GM21390 (cell line): Measurements from ENCODE around the gene GPATCH2.
"Not testable (repeated sequence)": the region's sequence is repeated elsewhere in the genome, so short reads cannot be mapped to it uniquely, and the experiment has no call there.

Experiments
- ATAC-seq: cut with Tn5 transposase; IDR thresholded peaks from one replicate; pipeline ENCODE4 v1.9.1; 2021; ENCODE audit not compliant: unreplicated experiment

The GPATCH2 gene

DNA sequence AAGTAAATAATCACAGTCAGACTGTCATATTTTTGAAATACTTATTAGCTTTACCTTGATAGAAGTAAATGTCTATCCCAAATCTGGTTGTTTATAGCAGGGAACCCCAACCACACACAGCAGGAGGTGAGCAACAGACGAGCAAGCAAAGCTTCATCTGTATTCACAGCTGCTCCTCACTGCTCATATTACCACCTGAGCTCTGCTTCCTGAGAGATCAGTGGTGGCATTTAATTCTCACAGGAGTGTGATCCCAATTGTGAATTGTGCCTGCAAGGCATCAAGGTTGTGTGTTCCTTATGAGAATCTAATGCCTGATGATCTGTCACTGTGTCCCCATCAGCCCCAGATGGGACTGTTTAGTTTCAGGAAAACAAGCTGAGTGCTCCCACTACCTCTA is 104.3 kb downstream of the GPATCH2 start:
- no peak for ATAC-seq

DNA sequence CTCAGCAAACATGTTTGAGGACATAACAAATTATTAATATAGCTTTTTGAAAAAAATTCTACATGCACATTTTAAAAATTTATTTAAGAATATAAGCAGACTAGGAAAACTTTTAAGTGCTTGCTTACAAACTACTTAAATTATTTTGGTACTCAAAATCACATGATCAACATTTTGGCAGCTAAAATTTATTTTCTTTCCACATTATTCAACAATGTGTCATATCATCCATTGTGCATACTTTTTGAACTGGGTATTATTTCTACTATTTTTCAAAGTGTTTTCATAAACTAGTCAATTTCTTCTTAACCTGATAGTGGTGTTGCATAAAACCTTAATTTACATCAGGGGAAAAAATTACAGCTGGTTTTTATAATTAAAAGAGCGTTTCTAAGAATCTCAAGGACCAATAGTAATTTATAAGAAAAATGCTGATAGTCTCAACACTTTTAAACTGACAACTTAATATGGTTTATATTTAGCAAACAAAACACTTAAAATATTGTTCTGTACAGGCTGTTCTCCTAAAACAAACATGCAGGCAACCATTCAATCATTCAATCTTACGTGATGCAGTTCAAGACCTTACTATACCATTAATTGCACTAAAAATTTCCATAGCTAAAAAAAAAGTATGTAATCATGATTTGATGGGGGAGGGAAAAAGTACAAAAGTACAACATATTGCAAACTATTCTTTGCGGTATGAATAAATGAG is 105.0 kb downstream of the GPATCH2 start:
- ATAC-seq: no peak

DNA sequence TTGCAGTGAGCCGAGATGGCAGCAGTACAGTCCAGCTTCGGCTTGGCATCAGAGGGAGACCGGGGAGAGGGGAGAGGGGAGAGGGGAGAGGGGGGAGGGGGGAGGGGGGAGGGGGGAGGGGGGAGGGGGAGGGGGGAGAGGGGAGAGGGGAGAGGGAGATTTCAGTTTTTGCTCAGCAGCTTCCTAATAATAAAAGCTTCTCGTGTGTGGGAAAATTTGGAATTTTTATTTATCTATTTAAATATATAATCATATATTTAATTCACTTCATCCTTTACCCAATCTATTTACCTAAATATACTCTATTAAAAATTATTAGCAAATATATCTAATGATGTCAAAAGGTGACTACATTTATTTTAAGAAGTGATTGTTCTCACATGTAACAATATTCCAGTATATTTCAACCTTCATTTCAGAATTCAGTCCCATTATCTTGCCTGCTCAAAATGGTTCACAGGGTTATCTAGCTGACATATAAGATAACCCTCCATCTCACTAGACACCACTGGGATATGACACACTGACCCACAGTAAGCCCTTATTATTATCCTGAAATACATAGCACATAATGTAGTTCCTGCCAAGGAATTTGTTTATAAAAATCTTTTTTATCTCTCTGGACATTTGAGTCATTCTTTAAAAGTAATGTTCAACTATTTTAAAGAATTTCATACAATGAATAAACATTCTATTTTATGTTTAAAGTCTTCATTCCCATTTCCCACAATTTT is 105.9 kb downstream of the GPATCH2 start:
- ATAC-seq: no peak

DNA sequence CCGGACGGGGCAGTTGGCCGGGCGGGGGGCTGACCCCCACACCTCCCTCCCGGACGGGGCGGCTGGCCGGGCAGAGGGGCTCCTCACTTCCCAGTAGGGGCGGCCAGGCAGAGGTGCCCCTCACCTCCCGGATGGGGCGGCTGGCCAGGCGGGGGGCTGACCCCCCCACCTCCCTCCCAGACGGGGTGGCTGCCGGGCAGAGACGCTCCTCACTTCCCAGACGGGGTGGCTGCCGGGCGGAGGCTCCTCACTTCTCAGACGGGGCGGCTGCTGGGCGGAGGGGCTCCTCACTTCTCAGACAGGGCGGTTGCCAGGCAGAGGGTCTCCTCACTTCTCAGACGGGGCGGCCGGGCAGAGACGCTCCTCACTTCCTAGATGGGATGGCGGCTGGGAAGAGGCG is 107.0 kb downstream of the GPATCH2 start:
- ATAC-seq: not testable (repeated sequence)

DNA sequence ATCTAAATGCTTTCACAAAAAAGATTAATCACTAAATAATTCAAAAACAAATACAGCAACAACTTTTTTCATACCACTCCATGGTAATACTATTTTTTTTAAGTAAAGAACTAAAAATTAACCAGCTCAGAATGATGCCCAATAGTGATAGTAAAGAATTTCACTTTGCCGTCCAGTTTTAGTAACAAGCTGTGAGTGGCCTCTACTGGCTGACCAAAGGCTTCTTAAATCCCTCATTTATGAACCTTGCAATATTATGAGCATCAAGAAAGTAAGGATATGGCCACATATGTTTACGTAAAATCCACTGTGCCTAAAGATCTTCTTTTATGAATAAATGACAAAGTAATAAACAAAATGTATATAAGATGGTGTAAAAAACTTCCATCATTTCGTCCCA is 108.6 kb downstream of the GPATCH2 start:
- ATAC-seq: no peak

DNA sequence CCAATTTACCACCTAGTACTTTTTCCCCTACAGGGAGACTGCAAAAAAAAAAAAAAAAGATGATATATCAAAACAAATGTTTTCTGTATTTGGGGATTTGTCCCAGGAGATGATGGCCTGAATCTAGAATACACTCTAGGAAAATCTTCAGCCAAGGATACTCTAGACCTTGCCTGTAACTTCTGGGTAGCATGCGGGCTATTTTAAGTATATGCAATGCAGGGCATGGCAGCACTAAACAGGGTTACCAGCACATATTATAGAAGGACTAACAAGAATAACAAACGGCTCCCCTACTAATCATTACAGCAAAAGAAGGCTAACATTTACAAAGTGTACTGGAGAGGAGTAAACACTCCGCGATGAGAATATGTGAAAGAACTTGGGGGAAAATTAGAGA is 109.6 kb downstream of the GPATCH2 start:
- no peak for ATAC-seq

DNA sequence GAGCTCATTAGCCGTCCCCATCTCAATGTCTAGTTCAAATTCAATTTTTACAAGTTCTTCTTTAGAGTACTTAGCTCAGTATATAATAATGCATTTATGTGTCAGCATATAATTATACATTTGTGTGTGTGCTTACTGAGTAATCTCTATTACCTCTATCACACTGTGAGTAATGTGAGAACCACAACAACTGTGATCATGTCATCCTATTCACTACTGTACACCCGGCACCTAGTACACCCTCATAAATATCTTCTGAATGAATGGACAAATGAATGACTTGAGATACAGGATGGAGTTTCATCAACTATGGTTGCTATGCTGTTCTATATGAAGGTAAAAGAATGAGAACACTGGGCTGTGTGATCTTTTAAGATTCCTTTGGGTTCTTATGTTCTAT is 124.0 kb downstream of the GPATCH2 start:
- no peak for ATAC-seq

DNA sequence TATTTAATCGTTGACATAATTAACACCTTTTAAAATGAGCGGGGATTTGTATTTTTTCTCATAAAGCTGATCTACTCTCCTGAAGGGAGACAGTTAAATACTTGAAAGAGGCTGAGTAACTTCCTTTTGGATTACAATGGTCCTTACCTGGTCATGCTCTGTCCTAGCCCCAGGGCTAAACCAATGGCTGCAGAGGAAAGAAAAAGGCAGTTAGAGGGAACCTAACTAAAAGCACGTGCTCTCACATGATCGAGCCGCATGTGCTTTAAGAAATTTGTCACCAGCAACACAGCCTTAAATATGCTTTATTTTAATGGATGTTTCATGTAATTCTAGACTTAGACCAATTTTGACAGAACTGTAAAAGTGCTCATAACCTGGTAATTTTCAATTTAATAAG is 132.7 kb downstream of the GPATCH2 start:
- ATAC-seq: no peak

DNA sequence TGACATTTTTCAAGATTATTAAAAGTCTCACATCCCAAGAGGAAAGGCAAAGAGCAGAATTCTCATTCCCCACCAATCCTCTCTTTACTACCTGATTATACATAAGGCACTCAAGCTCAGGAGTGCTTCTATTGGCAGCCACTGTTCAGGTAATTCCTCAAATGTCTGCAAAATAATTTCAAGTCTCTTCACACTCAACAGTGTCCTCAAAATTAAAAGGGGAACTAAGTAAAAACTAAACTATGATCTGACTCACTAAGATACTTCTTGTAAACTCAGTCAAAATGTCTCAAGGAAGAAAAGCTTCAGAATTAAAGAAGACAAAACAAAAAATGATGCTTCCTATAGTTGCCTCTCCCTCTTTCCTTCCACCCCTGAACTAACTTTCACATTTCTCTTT is 135.6 kb downstream of the GPATCH2 start:
- ATAC-seq: peak; percentile 94

DNA sequence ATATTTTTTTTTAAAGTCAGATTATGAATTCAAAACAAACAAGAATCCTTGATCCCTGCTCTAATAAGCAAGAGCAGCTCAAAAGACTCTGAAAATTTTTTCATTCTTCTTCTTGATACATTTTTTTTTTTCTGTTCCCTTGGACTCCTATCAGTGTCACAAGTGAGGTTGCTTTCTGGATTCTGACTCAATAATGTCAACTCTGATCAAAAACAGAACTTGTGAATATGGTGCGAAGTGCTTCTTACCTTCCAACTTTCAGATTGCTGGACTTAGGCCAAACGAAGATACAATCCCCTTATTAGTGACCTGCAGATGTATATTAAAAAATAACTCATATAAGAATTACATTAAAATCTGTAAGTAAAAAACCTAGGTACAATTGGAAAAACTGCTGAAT is 136.1 kb downstream of the GPATCH2 start:
- peak; percentile 61 for ATAC-seq

DNA sequence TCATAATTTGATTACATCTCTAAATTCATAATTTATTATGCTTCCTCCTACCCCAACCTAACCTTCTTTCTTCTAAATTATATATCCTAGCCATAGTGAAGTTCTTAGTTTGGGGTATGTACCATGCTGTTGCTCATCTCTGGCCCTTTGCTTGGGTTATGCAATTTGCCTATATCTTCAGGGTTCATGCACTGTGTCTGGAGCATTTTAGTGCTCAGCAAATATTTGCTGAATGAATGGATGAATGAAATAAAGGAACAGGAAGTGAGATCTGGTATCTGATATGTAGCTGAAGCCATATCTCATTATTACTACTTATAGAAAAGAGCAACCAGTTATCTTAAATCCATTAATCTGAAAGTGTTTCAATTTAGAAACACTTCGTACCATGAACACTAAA is 137.6 kb downstream of the GPATCH2 start:
- ATAC-seq: no peak

DNA sequence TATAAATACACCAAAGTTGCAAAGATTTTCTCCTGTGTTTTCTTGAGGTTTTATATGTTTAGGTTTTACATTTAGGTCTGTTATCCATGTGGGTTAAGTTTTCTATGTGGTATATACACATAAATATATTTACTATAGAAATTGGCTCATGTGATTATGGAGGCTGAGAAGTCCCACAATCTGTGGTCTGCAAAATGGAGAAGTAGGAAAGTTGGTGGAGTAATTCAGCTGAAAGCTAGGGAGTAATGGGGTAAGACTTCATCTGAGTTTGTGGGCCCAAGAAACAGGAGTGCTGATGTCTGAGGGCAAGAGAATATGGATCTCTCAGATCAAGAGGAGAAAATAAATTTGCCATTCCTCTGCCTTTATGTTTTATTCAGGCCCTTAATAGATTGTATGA is 146.0 kb downstream of the GPATCH2 start:
- no peak for ATAC-seq

DNA sequence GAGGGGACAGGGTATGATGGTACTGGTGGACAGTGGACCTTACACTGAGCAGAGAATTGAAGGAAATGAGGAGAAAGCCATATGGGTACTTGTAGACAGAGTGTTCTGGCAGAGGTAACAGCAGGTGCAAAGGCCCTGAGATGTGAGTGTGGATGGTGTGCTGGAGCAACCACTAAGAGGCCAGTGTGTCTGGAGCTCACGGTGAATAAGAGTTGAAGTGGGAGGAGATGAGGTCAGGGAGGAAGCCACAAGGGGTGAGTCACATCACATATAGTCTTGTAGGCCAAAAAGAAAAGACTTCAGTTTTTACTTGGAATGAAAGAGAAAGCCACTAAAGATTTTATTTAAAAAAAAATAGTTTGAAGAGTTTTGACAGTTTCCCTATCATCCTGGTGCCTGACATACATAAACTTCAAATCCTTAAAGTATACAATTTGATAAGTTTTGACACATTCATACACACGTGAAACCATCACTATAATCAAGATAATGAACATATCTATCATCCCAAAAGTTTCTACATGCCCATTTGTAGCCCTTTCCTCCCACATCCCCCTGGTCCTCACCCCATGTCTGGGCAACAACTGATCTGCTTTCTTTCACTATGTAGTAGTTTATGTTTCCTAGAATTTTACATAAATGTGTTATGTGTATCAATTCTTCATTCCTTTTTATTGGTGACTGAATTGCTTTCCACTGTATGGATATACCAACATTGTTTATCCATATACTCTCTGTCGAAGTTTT is 148.4 kb downstream of the GPATCH2 start:
- peak; percentile 99 for ATAC-seq

DNA sequence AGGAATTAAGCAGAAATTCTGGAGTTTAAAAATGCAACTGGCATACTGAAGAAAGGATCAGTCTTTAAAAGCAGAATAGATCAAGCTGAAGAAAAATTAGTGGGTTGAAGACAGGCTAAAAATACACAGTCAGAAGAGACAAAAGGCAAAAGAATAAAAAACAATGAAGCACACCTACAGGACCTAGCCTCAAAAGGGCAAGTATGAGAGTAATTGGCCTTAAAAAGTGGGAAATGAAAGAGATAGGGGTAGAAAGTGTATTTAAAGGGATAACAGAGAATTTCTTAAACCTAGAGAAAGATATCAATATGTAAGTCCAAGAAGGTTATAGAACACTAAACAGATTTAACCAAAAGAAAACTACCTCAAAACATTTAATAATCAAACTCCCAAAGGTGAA is 152.4 kb downstream of the GPATCH2 start:
- no peak for ATAC-seq

DNA sequence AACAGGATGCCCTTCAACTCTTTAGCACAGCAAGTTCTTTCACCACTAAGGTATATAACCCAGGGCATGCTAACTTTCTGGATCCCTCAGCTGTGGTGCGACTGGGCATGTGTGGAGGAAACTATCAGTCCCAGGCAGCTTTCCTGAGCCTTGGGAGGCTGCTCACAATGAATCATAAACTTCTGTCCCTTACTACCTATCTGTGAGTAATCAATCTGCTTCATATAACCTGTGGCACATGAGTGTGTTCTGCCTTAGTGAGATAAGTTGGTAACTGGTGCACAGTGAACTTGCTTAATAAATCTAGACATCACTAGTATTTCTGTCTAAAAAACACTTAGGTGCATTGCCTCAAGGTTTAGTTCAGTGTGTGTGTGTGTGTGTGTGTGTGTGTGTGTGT is 158.0 kb downstream of the GPATCH2 start:
- ATAC-seq: no peak

DNA sequence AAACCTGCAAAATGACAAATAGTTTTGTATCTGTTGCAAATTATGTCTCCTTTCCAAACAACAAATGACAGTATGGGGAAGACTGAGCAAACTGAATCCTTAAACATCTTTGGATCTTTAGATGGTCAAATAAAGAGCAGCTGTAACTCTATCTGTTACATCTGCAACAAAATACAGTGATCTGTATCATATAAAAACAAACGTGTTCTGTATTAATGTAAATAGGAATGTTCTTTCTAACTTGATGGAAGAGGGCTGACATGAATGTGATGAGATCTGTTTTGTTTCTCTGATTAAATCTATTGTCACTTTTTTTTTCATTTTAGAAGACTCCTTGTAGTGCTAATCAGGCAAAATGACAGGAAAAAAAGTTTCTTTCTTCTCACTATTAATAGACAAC is 159.5 kb downstream of the GPATCH2 start:
- ATAC-seq: no peak

DNA sequence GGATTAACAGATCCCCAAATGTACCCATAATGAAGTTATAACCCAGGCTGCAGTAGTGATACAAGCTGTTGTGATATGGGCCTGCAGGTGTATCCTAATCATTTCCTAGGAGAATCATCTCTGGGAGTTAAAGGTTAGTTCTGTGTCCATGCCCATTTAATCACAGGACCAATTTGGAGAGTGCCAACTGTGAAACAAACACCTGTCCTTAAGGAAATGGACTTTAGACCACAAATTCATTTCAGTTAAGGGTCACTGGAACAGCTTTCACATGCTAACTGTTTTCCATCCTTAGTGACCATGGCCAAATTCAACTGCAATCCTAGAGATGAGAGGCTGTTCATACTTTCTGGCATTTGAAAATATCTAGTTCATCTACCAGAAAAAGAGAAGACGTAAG is 160.9 kb downstream of the GPATCH2 start:
- no peak for ATAC-seq

DNA sequence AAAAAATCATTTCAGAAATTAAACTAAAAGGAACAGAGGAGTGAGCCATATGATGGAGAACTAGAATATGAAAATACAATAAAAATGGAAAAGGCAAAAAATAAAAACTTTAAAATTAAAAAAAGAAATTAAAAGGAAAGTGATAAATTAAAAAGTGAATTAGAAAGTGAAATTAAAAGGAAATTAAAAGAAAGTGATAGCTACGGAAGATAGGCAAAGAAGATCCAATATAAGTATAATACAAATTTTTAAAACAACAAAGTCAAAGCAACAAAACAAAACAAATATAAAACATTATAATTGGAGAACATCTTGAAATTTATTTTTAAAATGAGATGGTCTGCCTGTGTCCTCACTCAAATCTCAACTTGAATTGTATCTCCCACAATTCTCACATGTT is 165.8 kb downstream of the GPATCH2 start:
- ATAC-seq: no peak

DNA sequence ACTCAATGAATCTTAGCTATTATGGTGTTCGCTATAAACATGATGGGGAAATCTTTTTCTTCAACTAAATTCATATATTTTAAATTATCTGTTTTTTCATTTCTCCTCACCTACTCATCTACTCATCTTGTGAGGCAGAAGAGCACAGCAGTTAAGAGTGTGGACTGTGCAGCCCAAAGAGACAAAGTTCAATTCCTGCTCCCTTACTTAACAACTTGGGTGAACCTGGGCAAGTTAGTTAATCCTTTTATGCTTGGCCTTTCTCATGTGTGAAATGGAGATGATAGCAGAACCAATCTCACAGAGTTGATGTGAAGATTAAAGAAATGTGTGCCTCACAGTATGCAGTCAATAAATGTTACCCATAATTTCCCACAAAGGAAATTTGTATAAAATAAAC is 168.2 kb downstream of the GPATCH2 start:
- no peak for ATAC-seq

DNA sequence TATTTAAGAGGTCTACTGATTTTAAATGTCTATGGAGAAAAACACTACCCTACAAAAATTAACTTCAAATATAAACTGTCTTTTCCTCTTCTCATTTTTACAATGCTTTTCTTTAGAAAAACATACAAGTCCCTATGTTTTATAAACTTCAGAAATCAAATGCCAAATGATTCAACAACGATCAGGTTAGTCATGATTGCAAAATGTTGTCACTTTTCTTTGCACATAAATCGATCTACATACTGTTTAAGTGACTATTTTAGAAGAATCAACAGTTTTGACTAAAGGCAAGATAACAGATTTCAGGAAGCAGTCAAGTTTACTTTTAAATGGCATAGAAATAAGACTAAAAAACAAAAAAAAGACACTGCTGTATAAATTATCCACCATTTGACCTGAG is 168.7 kb downstream of the GPATCH2 start:
- no peak for ATAC-seq

DNA sequence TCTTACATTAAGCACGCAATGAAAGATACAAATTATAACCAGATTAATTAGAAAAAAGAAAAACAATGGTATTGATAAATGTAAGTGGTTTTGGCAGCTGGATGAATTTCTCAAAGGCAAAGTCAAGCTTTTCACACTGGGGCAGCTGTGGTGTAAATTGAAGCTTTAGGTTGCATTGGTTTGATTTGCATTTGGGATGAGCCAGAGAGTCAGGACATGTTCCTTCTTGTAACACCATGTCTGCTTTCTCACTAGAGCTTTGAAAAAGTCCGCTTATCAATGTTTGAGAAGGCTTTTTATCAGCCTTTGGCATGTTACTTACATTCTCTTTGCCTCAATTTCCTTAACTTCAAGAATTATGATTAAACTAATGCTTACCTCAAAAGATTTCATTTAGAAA is 173.9 kb downstream of the GPATCH2 start:
- ATAC-seq: no peak

DNA sequence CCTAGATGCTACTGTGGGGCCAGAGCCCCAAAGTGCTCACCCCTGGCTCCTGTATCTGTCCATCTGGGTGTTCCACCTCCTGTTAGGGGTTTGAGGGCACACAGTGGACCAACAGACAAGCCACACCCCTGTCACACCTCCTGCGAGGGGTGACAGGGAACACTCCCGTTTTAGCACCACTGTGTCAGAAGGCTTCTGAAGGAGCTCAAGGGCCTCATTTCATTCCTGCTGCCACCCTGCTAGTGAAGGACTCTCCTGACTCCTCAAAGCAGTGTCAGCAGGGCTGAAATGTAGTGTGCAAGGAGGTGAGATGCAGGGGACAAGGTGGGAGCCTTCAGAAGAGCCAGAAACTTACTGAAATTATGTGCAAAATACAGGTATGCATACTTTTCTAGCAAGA is 174.6 kb downstream of the GPATCH2 start:
- ATAC-seq: no peak
